Measurements from ENCODE around the gene PID1.
"Not testable (repeated sequence)": the region's sequence is repeated elsewhere in the genome, so short reads cannot be mapped to it uniquely, and the experiment has no call there.

The PID1 gene

DNA sequence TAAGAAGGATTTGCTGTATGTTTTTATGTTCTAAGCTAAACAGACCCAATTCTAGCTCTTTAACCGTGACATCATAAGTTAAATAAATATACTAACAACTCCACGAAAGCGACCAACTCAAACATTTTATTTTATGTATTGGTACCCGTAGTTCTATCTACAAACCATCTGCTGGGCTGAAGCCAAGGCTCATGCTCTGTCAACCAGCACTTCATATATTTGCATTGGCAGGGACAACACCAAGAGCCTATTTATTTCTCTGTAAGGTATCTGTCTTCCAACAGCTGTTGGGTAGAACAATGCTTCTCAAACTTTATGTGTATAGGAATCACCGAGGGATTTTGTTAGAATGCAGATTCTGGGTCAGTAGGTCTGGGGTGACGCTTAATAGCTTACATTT, 64.5 kb downstream of the PID1 start:
- no peak for DNase-seq

GRCh38 chr2:229205704-229206103, 65.4 kb downstream of the PID1 start:
- DNase-seq: no peak

- no peak for DNase-seq
These were observed 68.4 kb downstream of the PID1 start for GRCh38 chr2:229202646-229203045.

DNA sequence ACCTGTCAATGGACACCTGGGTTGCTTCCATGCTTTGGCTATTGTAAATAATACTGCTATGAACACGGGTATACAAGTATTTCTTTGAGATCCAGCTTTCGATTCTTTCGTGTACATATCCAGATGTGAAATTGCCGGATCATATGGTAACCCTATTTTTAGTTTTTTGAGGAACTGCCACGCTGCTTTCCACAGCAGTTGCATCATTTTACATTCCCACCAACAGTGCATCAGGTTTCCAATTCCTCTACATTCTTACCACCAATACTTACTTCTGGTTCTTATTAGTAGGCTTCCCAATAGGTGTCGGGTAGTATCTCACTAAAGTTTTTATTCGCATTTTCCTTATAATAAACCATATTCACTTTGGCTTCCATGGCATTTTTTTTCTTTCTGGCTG, 69.6 kb downstream of the PID1 start:
- DNase-seq: no peak

DNA sequence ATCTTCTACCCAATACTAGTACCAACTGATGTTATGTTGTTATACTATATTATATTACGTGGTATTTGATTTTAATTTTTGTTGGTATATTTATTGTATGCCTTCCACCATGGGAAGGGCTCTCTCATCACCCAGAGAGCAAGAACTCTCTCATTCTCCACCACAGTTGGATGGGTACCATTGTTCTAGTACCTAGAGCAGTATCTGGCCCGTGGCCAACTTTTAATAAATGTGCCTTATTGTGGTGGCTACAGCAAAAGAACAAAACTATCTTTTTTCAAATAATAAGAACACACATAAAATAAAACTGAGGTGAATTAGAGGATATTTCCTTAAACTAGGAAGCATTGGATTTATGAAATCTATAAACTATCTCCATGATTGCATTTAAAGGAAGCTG, 71.8 kb downstream of the PID1 start:
- no peak for DNase-seq

- DNase-seq: no peak
These were observed 74.6 kb downstream of the PID1 start for GRCh38 chr2:229196448-229196847.

- DNase-seq: no peak
These were observed 75.6 kb downstream of the PID1 start for GRCh38 chr2:229195346-229195947.

- DNase-seq: no peak
These were observed 77.8 kb downstream of the PID1 start for GRCh38 chr2:229193281-229193680.

- no peak for DNase-seq
These were observed 79.7 kb downstream of the PID1 start for GRCh38 chr2:229191413-229191812.

DNA sequence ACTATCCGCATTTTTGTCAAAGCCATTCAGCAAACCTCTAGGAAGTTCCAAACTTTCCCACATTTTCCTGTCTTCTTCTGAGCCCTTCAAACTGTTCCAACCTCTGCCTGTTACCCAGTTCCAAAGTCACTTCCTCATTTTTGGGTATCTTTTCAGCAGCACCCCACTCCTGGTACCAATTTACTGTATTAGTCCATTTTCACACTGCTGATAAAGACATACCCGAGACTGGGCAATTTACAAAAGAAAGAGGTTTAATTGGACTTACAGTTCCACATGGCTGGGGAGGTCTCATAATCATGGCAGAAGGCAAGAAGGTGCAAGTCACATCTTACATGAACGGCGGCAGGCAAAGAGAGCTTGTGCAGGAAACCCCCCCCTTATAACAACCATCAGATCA, 84.0 kb downstream of the PID1 start:
- DNase-seq: not testable (repeated sequence)

DNA sequence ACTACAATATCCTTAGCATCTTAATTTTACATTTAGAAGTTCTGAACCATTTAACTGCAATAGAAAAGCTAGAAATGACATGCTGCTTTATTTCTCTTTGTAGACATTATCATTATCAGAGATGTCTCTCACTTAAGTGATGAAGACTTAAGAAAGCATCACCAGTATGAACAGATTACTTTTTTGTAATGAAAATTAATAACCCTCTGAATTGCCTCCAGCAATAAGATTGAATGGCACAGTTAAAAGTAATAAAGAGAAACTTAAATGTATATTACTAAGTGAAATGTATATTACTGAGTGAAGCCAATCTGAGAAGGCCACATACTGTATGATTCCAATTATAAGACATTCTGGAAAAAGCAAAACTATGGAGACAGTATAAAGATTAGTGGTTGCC, 89.4 kb downstream of the PID1 start:
- DNase-seq: no peak

DNA sequence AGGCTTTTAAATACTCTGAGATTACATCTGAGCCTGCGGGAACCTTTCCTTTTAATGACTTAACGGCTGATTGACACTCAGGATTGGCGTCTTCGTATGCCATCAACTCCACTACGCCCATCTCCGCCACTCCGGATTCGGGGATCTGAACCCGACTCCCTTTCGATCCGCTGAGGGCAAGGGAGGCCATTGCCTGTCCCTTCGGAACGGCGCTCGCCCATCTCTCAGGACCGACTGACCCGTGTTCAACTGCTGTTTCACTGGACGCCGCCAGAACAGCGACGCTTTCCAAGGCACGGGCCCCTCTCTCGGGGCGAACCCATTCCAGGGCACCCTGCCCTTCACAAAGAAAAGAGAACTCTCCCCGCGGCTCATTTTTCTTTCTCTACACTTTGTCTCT, 90.4 kb downstream of the PID1 start:
- DNase-seq: no peak

- DNase-seq: no peak
These were observed 91.5 kb downstream of the PID1 start for GRCh38 chr2:229179628-229180027.

- DNase-seq: no peak
These were observed 92.4 kb downstream of the PID1 start for GRCh38 chr2:229178706-229179105.

GRCh38 chr2:229178117-229178516, 93.0 kb downstream of the PID1 start:
- DNase-seq: no peak

GRCh38 chr2:229176136-229176535, 95.0 kb downstream of the PID1 start:
- DNase-seq: no peak

DNA sequence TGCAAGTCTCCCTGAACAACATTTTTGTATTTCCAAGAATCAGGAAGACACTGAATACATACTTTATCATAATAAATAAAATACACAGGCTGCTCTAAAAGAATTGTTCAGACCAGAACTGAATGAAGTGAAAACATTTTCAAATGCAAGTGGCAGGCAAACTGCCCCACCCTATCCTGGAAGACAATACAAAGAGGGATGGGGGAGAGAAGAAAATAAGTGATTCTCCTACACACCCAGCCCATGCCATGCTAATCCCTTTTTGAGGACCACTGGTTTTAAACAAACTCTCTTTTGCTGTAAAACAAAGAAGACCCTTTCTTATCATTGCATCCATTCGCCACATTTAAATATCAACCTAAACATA, 95.6 kb downstream of the PID1 start:
- no peak for DNase-seq

DNA sequence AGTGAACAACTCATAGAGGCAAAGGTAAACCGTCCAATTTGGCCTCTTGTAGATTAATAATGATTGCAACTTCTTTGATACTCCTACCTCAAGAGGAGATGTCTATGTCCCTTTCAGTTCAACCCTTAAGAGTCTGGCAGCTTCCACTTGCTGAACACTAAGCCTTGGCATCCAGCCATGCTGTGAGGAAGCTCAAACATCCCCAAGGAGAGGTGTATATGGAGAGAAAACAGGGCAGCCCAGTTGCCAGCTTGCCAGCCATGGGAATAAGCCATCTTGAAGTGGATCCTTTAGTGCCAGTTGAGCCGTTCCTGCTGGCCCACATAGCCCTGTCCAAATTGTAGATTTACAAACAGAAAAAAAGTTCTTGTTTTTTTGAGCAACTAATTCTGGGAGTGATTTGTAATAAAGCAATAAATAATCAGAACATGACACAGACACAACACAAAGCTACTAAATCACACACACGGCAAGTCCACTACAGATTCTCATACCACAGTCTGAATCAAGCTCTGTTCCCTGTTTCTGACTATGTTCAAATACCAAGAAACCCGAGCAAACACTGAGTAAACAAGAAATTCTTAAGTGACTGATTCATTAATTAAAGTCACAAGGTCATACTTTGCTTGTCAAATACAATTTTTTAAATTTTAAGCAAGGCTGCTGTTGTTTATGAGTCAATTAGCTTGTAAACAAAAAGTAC, 96.1 kb downstream of the PID1 start:
- no peak for DNase-seq

GRCh38 chr2:229173825-229174359, 97.2 kb downstream of the PID1 start:
- DNase-seq: no peak

DNA sequence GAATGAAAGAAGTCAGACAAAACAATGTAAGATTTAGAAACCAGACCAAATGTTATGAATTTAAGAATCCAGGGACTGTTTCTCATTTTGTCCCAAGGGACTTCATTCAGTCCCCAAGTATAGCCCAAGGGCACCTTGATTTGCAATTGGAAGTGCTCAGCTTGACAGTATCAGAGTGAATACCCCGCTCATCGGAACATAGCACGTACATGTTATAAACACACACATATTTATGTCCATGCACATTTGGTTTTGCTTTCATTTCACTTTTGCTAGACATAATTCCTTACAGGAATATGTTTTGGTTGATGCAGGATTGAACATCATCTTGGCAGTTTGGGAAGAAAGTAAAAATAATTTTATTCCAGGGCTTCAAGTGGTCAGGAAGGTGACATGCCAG, 100.2 kb downstream of the PID1 start:
- DNase-seq: no peak

DNA sequence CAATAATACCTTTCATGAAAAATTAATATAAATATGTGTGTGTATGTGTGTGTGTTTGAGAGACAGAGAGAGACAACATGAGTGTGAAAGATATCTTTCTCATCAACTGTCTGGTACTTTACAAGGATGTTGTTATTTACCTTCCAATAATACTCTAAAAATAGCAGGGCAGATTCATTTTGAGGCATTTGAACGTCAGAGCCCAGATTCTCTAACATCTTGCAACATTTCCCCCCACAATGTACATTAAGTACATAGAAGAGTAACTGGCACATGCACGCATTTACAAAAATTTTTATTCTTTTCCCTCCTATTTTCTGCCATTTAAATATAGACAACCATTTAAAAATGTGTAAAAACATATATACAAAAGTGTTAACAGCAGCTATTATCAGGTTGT, 100.9 kb downstream of the PID1 start:
- no peak for DNase-seq

GRCh38 chr2:229169751-229170150, 101.3 kb downstream of the PID1 start:
- no peak for DNase-seq

DNA sequence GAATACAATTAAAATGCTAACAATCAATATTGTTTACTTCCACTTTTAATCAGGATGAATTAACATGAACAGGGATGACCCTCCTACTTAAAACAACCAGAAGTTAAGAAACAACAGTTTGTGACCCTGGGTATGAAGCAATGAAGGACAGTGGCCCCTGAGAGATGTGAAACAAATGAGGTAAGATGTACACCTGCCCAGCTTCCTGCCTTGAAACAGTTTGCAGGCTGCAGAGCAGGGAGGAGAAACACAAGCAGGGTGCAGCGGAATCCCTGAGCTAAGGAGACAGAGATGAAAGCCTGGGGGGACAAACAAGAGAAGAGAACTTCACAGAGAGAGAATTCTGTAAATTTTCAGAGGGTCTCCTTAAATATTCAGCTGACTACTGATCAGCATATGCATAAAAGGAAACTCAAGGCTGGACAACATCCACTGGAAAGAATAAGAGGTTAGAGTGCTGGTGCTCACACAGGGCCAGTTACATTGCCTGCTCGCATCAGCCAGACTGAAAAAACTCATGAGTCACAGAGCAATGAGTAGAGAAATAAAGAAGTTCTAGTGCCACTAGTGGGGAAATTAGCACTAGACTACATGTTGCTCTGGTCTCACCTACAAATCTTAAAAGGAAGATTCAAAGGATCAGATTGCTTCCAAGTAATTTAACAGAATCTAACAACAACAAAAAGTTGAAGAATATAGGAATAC, 106.4 kb downstream of the PID1 start:
- no peak for DNase-seq

DNA sequence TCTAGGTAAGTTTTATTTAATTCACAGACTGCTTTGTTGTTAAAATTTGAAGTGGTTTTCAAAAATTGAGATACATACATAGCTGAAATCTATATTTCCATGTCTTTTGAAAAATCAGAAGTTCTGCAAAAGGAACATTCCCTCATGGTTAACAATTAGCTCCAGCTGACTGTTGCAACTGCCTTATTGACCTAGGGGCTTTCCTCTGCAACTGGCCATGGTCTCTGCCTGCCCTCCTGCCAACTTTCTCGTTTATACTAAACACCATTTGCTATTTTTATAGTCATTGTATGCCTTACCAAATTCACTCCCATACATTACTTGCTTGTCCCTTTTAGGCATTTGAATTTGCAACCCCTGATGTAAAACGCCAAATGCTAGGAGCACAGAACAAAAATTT, 107.2 kb downstream of the PID1 start:
- no peak for DNase-seq

Measured in NCI-H510A (cell line).